Measurements from ENCODE around the gene KLHL3.

The KLHL3 gene

GRCh38 chr5:137731176-137731575 lies 4.7 kb downstream of the KLHL3 start:
- no peaks in the 10 kb centered on the region for H3K9me3 ChIP-seq (ENCODE audit: insufficient read depth, low read length)
- TF ChIP-seq CTCF (IDR thresholded peaks at IDR 0.05; ENCODE audit: insufficient read depth, low read length, poor library complexity, severe bottlenecking) (no peak), EZH2phosphoT487 (conservative IDR thresholded peaks at IDR 0.05; ENCODE audit: low read length) (no peak)

GRCh38 chr5:137730336-137730735 lies 5.6 kb downstream of the KLHL3 start:
- Histone ChIP-seq H3K4me2 (ENCODE audit: low read depth, low read length, poor library complexity, severe bottlenecking) (no peak overlapping the region), H3K79me2 (ENCODE audit: insufficient read depth, low read length) (no peaks in the 10 kb centered on the region), H3K9me2 (replicated peaks; ENCODE audit: insufficient read depth, low read length) (no peaks in the 10 kb centered on the region), H3K36me3 (ENCODE audit: low read length) (no peaks in the 10 kb centered on the region), H3K9ac (ENCODE audit: low read length) (no peak overlapping the region), H4K20me1 (ENCODE audit: low read depth, low read length) (no peaks in the 10 kb centered on the region), H3F3A (ENCODE audit: insufficient read depth) (no peaks in the 10 kb centered on the region), H3K27ac (ENCODE audit: low read depth, low read length) (no peak overlapping the region), H3K27me3 (ENCODE audit: low read length) (no peaks in the 10 kb centered on the region), H3K9me3 (ENCODE audit: insufficient read depth, low read length) (no peaks in the 10 kb centered on the region), H3K4me3 (ENCODE audit: insufficient read depth, low read length, poor library complexity, severe bottlenecking) (no peak overlapping the region), H2AFZ (ENCODE audit: low read depth, low read length, severe bottlenecking) (no peak overlapping the region)
- TF ChIP-seq EZH2phosphoT487 (conservative IDR thresholded peaks at IDR 0.05; ENCODE audit: low read length): no peak
- TF ChIP-seq CTCF (IDR thresholded peaks at IDR 0.05; ENCODE audit: insufficient read depth, low read length, poor library complexity, severe bottlenecking): no peak

More at GRCh38 chr5:137731176-137731575, 4.7 kb downstream of the KLHL3 start:
- no peak overlapping the region for H3K4me2 ChIP-seq (ENCODE audit: low read depth, low read length, poor library complexity, severe bottlenecking)
- no peaks in the 10 kb centered on the region for H3K36me3 ChIP-seq (ENCODE audit: low read length)
- H4K20me1 ChIP-seq (ENCODE audit: low read depth, low read length): no peaks in the 10 kb centered on the region
- no peak overlapping the region for H3K9ac ChIP-seq (ENCODE audit: low read length)
- no peak overlapping the region for H3K4me3 ChIP-seq (ENCODE audit: insufficient read depth, low read length, poor library complexity, severe bottlenecking)
- no peaks in the 10 kb centered on the region for H3K9me2 ChIP-seq (replicated peaks; ENCODE audit: insufficient read depth, low read length)
- H3K27me3 ChIP-seq (ENCODE audit: low read length): no peaks in the 10 kb centered on the region
- no peaks in the 10 kb centered on the region for H3F3A ChIP-seq (ENCODE audit: insufficient read depth)
- no peaks in the 10 kb centered on the region for H3K79me2 ChIP-seq (ENCODE audit: insufficient read depth, low read length)
- H3K27ac ChIP-seq (ENCODE audit: low read depth, low read length): no peak overlapping the region
- H2AFZ ChIP-seq (ENCODE audit: low read depth, low read length, severe bottlenecking): no peak overlapping the region

GRCh38 chr5:137728048-137728447 lies 7.8 kb downstream of the KLHL3 start:
- Histone ChIP-seq H3K79me2 (ENCODE audit: insufficient read depth, low read length) (no peaks in the 10 kb centered on the region), H3K4me2 (ENCODE audit: low read depth, low read length, poor library complexity, severe bottlenecking) (no peak overlapping the region), H3K36me3 (ENCODE audit: low read length) (no peaks in the 10 kb centered on the region), H3K4me3 (ENCODE audit: insufficient read depth, low read length, poor library complexity, severe bottlenecking) (no peak overlapping the region), H4K20me1 (ENCODE audit: low read depth, low read length) (no peaks in the 10 kb centered on the region), H3K27me3 (ENCODE audit: low read length) (no peaks in the 10 kb centered on the region), H3K9me3 (ENCODE audit: insufficient read depth, low read length) (no peaks in the 10 kb centered on the region), H3K27ac (ENCODE audit: low read depth, low read length) (no peak overlapping the region), H3K9ac (ENCODE audit: low read length) (no peak overlapping the region), H3F3A (ENCODE audit: insufficient read depth) (no peaks in the 10 kb centered on the region), H2AFZ (ENCODE audit: low read depth, low read length, severe bottlenecking) (no peak overlapping the region), H3K9me2 (replicated peaks; ENCODE audit: insufficient read depth, low read length) (no peaks in the 10 kb centered on the region)
- no peak for TF ChIP-seq EZH2phosphoT487 (conservative IDR thresholded peaks at IDR 0.05; ENCODE audit: low read length)

- Histone ChIP-seq H4K20me1 (ENCODE audit: low read depth, low read length) (no peaks in the 10 kb centered on the region), H3F3A (ENCODE audit: insufficient read depth) (no peaks in the 10 kb centered on the region), H3K27ac (ENCODE audit: low read depth, low read length) (no peak overlapping the region), H3K9ac (ENCODE audit: low read length) (no peak overlapping the region), H3K9me2 (replicated peaks; ENCODE audit: insufficient read depth, low read length) (no peaks in the 10 kb centered on the region), H3K36me3 (ENCODE audit: low read length) (no peaks in the 10 kb centered on the region), H3K79me2 (ENCODE audit: insufficient read depth, low read length) (no peaks in the 10 kb centered on the region), H3K4me2 (ENCODE audit: low read depth, low read length, poor library complexity, severe bottlenecking) (no peak overlapping the region), H3K4me3 (ENCODE audit: insufficient read depth, low read length, poor library complexity, severe bottlenecking) (no peak overlapping the region), H2AFZ (ENCODE audit: low read depth, low read length, severe bottlenecking) (no peak overlapping the region), H3K27me3 (ENCODE audit: low read length) (no peaks in the 10 kb centered on the region), H3K9me3 (ENCODE audit: insufficient read depth, low read length) (no peaks in the 10 kb centered on the region)
- TF ChIP-seq EZH2phosphoT487 (conservative IDR thresholded peaks at IDR 0.05; ENCODE audit: low read length) (no peak), CTCF (IDR thresholded peaks at IDR 0.05; ENCODE audit: insufficient read depth, low read length, poor library complexity, severe bottlenecking) (no peak)
Observed at GRCh38 chr5:137727623-137728022, 8.3 kb downstream of the KLHL3 start.
